ENCODE results near the gene USP22. TPM values are rescaled to one million over a fixed set of nuclear protein-coding genes. Genes with fewer than 3 reads are reported as not detected.

USP22 gene
- total RNA-seq, 2 experiments from 2014 or later: 147 to 162 TPM

DNA sequence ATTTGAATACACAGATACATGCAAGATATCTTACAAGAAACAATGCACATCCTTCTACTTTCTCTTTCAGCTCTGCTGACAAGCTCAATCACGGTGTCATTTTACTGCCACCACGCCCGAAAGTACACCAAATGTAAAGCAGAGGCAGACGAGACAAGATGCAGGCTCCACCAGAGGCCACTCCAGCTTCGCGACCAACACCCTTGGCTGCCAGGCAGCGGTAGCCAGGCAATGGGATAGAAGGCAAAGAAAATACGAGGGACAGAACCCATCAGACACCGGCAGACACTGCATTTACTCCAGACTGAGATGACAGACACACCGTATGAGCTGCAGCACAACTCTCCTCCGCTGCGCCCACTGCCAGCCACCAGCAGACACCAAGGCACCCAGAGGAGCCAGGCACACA lies 41.0 kb downstream of the USP22 start:
- ChIA-PET CTCF (no interaction called here), POLR2A (interaction anchor here (0.6 kb wide), 1 partner anchor 9 kb away, joined by 3 read pairs; no protein-coding TSS in a partner anchor)
- Mint-ChIP-seq H3K36me3 (ENCODE audit: low read depth) (peaks cover 45% of the 10 kb centered on the region), H3K4me1 (peaks cover 22% of the 10 kb centered on the region), H3K9me3 (no peaks in the 10 kb centered on the region), H3K27me3 (no peaks in the 10 kb centered on the region), H3K4me3 (no peak overlapping the region), H3K27ac (peak overlapping the region; percentile 65)
- no peak for DNase-seq

DNA sequence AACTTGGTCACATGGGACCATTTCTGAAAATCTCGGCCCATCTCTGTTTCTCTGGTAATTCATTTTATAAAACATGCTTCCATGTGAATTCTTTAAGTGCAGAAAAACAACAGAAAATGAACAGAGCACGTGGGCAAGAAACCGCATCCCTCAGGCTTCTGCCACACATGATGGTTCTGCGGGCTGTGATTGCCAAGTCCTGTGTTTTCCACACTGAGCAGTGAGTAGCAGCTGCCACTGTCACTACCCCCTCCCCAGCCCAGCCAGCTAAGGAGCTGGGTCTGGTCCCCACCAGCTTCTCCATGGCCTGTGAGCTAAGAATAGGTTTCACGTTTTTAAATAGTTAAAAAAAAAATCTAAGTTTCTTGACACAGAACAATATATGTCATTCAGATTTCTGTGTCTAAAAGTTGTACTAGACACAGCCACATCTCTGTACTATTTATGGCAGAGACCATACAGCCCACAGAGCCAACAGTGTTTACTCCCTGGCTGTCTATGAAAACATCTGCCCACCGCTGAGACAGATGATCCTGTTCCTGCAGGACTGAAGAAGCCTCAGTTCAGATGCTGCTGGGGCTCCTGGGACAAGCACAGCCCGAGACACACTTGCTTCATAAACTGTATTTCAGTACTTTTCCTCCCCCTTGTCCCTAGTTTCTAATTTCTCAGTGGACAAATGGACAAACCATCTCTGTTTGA lies 41.5 kb downstream of the USP22 start:
- H3K27me3 Mint-ChIP-seq: no peaks in the 10 kb centered on the region
- peak overlapping the region; percentile 65 for H3K27ac Mint-ChIP-seq
- DNase-seq: no peak
- H3K9me3 Mint-ChIP-seq: no peaks in the 10 kb centered on the region
- H3K4me1 Mint-ChIP-seq: peaks cover 22% of the 10 kb centered on the region
- H3K36me3 Mint-ChIP-seq (ENCODE audit: low read depth): peaks cover 41% of the 10 kb centered on the region
- ChIA-PET POLR2A (interaction anchor here (0.6 kb wide), 1 partner anchor 8 kb away, joined by 3 read pairs; no protein-coding TSS in a partner anchor), CTCF (no interaction called here)
- H3K4me3 Mint-ChIP-seq: no peak overlapping the region

DNA sequence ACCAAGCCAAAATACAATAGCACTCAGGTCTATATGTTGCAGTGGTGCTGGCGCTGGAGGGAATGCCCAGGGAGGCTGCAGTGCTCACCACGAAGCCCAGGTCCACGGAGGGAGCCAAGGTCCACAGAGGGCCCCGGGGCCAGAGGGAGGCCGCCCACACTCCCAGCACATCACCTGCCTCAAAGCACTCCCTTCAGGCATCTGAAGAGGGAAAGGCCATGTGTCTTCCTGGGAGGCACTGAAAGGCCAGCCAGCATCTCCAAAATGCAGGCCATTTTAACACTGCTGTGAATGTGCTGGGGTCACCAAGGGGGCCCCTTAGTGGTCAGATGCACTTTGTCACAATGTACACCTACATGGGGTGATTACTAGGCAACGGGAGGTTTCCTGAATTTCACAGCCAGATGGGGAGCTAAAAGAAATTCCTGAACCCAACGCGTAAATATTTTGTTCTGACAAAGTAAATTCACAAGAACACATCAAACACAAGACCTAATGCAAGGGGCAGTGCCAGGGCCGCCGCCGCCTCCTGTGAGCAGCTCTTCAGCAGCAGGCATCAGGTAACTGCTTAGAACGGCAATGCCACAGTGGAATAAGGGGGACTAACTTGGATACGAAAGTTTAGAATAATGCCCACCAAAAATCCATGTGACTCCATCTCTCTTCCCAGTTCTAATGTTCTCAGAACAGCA lies 42.8 kb downstream of the USP22 start:
- H3K36me3 Mint-ChIP-seq (ENCODE audit: low read depth): peaks cover 29% of the 10 kb centered on the region
- CTCF ChIA-PET: interaction anchor here (0.6 to 1.2 kb wide), 2 partner anchors 457 to 1732 kb away, joined by 3 read pairs; no protein-coding TSS in a partner anchor
- POLR2A ChIA-PET: no interaction called here
- no peak for DNase-seq
- H3K4me1 Mint-ChIP-seq: peaks cover 22% of the 10 kb centered on the region
- no peaks in the 10 kb centered on the region for H3K9me3 Mint-ChIP-seq
- H3K27me3 Mint-ChIP-seq: no peaks in the 10 kb centered on the region
- no peak overlapping the region for H3K4me3 Mint-ChIP-seq
- no peak overlapping the region for H3K27ac Mint-ChIP-seq

DNA sequence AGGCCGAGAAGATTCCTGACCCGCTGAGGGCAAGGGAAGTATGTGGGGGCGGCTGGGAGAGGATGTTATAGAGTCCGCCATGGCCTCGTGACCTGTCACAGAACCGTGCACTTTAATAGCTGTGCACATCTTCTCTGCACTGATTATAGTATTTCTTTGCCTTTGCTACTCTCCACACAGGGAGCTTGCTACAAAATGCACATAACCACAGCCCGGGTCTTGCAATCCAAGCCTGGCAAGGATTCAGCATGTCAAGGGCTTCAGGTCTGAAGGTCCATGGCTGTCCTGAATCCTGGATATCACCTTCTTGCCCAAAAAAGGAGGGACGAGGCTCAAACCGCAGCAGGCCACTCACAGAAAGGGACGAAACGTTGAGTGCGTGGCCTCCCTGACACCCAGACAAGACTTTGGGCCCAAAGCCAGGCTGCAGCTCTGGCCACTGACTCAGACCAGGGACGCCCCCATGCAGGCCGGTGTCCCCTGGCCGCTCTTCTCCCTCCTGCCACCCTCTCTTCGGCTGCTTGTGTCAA lies 43.7 kb downstream of the USP22 start:
- Mint-ChIP-seq H3K27me3 (no peaks in the 10 kb centered on the region), H3K27ac (no peak overlapping the region), H3K36me3 (ENCODE audit: low read depth) (peaks cover 26% of the 10 kb centered on the region), H3K4me1 (peaks cover 22% of the 10 kb centered on the region), H3K9me3 (no peaks in the 10 kb centered on the region), H3K4me3 (no peak overlapping the region)
- ChIA-PET POLR2A (no interaction called here), CTCF (interaction anchor here (1.2 kb wide), 1 partner anchor 458 kb away, joined by 3 read pairs; no protein-coding TSS in a partner anchor)
- no peak for DNase-seq

DNA sequence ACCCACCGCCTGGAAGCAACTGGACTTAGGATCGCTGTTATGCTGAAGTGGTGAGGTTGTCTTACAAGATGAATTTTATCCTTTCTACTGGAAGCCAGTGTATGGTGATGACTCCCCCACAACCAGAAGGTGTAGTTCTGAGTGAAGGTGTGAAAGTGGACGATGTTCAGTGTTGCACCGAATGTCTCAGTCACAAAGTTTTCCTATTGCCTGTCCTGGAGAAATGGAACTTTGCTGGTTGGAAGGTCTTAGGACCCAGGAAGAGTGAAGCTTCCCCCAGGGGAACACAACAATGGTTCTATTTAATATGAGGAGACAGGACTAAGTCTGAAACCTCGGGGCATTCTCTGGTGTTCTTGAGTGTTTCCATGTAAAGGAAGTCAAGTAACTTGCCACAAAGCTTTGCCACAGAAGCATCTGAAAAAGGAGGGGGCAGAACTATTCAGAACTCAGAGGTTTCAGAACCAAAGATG lies 44.2 kb downstream of the USP22 start:
- H3K27ac Mint-ChIP-seq: no peak overlapping the region
- DNase-seq: no peak
- peaks cover 22% of the 10 kb centered on the region for H3K4me1 Mint-ChIP-seq
- no peaks in the 10 kb centered on the region for H3K9me3 Mint-ChIP-seq
- CTCF ChIA-PET: no interaction called here
- no peaks in the 10 kb centered on the region for H3K27me3 Mint-ChIP-seq
- H3K4me3 Mint-ChIP-seq: no peak overlapping the region
- POLR2A ChIA-PET: no interaction called here
- peaks cover 22% of the 10 kb centered on the region for H3K36me3 Mint-ChIP-seq (ENCODE audit: low read depth)

DNA sequence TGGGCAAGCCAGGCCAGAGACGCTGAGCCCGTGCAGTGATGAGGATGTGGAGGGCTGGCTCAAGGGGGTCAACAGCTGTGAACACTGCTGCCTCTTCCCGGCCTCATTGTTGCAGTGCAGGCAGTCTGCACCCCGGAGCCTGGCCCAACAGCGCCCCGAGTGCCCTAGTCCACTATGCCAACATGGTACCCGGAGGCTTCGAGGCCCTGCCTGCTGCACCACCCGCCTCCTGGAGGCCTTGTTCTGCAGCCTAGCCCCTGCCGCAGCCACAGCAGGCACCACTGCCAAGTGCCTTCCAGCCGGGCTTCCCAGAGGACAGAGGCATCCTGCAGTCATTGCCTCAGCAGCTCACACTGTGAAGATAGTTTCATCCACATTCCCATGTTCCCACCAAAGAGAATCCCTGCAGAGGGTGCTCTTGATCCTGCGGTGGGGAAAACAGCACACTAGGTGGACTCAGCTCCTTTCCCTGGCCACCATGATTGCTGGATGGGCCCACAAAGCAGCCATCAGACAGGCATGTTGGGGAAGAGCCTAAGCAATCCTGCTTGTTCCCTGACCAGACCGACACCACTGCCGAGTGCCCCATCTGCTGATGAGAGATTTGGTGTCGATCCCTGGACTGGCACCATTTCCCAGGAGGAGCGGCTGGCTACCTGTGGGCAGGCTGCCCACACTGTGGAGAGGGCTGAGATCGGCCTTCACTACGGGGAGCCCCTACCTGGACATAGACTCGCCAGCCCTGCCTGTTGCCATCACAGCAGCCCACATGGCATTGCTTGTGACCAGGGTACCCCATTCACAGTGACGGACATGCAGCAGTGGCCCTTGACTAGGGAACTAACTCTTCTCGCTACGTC lies 44.9 kb downstream of the USP22 start:
- Mint-ChIP-seq H3K9me3 (no peaks in the 10 kb centered on the region), H3K36me3 (ENCODE audit: low read depth) (peaks cover 20% of the 10 kb centered on the region)
- CTCF ChIA-PET: no interaction called here

DNA sequence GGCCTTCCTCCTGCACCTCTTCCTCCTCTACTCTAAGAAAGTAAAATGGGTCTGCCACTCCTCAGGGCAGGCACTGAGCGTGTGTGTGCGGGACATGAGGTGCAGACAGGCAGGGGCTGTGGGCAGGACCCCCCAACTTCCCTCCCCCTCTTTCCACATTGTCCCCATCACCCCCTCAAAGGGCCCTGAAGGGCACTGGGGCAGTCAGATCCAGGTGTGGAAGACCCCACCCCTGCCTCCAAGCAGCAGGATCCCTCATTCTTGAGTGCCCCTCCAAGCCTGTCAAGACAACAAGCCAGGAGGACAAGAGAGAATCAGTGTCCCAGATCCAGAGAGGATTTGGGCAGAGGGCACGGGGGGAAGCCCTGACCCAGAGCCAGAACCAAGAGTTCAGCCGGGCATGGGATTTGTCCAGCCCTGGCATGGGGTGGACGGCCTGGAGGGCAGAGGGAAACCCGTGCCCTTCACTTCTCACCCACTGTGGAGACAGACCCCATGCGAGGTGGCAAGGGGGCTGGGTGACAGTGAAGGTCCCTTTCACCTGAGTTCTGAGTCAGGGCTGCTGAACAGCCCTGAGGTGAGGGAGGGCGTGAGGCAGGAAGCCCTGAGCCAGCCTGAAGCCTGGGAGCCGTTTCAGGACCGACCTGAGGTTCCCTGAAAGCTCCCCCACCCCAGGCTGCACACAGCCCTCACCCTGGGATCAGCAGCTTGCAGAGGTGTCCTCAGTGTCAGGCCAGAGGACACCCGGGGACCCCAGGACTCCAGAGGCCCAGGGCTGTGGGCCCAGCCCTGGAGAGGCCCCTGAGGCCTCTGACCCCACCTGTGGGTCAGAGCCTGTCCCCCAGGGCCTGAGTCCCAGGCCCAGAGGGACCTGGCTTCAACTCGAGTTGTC lies 45.8 kb downstream of the USP22 start:
- POLR2A ChIA-PET: no interaction called here
- peaks cover 19% of the 10 kb centered on the region for H3K4me1 Mint-ChIP-seq

More for the DNA sequence above, 44.9 kb downstream of the USP22 start:
- Mint-ChIP-seq H3K27ac (peak overlapping the region; percentile 31), H3K4me3 (no peak overlapping the region), H3K27me3 (no peaks in the 10 kb centered on the region), H3K4me1 (peaks cover 20% of the 10 kb centered on the region)
- POLR2A ChIA-PET: no interaction called here
- DNase-seq: no peak

DNA sequence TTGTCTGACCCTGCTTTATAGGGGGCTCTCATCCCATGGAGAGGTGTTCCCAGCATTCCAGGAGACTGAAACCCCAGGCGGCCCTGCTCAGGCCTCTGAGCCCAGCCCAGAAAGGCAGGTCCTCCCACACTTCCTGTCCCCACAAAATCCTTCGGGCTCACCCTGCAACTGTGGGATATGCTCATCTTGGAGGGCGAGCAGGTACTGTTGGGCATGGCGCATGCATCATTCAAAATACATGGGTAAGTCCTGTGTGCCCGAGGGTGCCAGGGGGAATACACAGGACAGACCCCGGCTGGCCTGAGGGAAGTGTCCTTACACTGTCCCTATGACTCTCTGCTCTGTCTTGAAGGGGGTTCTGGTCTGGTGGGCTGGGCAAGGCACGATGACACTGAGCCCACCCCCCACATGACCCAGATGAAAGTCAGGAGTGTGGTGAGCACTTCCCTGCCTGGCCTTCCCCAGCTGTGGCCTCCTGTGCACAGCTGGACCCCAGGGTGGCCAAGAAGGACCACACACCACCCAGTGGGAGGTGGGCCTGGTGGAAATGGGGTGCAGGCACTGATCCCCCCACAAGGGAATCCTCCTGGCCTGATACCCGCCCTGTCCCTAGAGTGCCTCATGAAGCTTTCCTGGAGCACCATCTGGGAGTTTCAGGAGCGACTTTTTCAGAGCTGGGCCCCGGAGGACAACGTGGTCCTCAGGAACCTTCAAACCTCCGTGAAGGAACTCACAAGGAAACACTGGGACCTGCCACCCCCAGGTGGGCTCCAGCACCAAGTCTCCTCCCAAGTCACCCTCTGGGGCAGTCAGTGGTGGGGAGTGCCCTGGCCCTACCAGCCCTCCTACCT lies 46.7 kb downstream of the USP22 start:
- CTCF ChIA-PET: no interaction called here
- no peaks in the 10 kb centered on the region for H3K27me3 Mint-ChIP-seq
- H3K9me3 Mint-ChIP-seq: no peaks in the 10 kb centered on the region
- no peak for DNase-seq
- H3K4me1 Mint-ChIP-seq: peaks cover 12% of the 10 kb centered on the region
- H3K4me3 Mint-ChIP-seq: no peak overlapping the region
- no peak overlapping the region for H3K27ac Mint-ChIP-seq
- peaks cover 8% of the 10 kb centered on the region for H3K36me3 Mint-ChIP-seq (ENCODE audit: low read depth)
- POLR2A ChIA-PET: no interaction called here

More for the DNA sequence above, 45.8 kb downstream of the USP22 start:
- Mint-ChIP-seq H3K27me3 (no peaks in the 10 kb centered on the region), H3K27ac (no peak overlapping the region), H3K4me3 (no peak overlapping the region), H3K9me3 (no peaks in the 10 kb centered on the region), H3K36me3 (ENCODE audit: low read depth) (peaks cover 13% of the 10 kb centered on the region)
- no peak for DNase-seq
- CTCF ChIA-PET: no interaction called here

DNA sequence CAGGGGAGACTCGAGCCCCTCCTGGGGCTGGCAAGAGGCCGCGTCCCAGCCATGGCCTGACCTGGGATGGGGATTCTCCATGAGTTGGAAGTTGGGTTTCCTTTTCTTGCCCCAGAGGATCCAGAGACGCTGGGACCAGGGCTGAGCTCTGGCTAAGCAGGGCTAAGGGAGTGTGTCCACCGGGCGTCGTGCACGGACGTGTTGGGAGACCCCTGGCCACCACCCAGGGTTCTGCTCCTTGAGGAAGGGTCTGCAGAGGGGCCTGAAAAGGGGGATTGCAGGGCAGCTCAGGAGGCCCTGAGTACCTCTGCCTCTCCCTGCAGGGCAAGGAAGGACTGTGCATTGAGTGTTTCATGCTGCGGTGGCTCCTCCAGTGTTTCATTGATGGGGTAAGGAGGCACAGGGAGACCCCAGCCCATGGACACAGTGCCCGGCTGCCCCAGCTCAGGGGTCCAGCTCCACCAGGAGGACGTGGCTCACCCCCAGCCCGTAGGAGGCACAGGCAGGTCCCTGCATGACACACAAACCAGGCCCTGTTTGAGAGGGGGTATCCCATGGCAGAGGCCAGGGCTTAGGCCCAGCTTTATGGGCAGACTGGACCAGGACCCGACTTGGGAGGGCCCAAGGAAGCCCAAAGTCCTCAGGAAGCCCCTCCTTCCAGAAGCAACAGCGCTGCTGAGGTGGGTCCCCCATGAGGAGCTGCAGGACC lies 47.5 kb downstream of the USP22 start:
- Mint-ChIP-seq H3K36me3 (ENCODE audit: low read depth) (peaks cover 6% of the 10 kb centered on the region), H3K4me1 (peaks cover 12% of the 10 kb centered on the region), H3K27ac (peak overlapping the region; percentile 31), H3K27me3 (no peaks in the 10 kb centered on the region), H3K9me3 (no peaks in the 10 kb centered on the region), H3K4me3 (no peak overlapping the region)
- ChIA-PET POLR2A (no interaction called here), CTCF (interaction anchor here (0.5 kb wide), 2 partner anchors 49 to 192 kb away, joined by 3 read pairs; no protein-coding TSS in a partner anchor)
- DNase-seq: no peak

DNA sequence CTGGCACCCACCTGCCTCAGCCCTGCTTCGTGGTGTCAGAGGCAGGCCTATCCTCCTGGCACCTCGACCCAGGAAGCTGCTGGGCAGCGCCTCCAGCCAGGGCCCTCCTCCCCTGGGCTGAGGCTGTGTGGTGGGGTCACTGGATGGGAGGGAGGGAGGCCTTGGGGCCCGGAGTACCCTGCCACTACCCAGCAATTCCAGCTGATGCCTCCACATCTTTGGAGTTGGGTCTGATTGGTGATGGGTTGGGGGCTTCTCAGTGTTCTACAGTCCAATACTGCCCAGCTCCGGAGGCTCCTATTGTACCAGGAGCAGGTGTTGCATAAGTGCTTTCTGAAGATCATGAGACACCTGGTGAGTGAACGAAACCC lies 48.0 kb downstream of the USP22 start:
- DNase-seq: no peak
- Mint-ChIP-seq H3K27ac (peak overlapping the region; percentile 31), H3K36me3 (ENCODE audit: low read depth) (peaks cover 4% of the 10 kb centered on the region), H3K4me1 (peaks cover 12% of the 10 kb centered on the region), H3K4me3 (no peak overlapping the region), H3K9me3 (no peaks in the 10 kb centered on the region), H3K27me3 (no peaks in the 10 kb centered on the region)
- ChIA-PET POLR2A (no interaction called here), CTCF (interaction anchor here (0.5 kb wide), 1 partner anchor 192 kb away, joined by 3 read pairs; no protein-coding TSS in a partner anchor)
